Activated naive CD4-positive, alpha-beta T cell treated with anti-CD3 and anti-CD28 coated beads, Interleukin-2, amount 10 ng/mL, durations not matched to agents 7 days and 5 days (primary cell): Measurements from ENCODE around the gene SPIRE1.
"Not testable (repeated sequence)": the region's sequence is repeated elsewhere in the genome, so short reads cannot be mapped to it uniquely, and the experiment has no call there.

Experiments used
- CTCF ChIA-PET: fragments of 350-600 bp; sonication (Branson Sonifier 250); formaldehyde crosslinking; loops from one replicate; lab custom pipeline; 2021; ENCODE audit warnings: antibody characterized with exemption; lab: Charles Lee
- DNase-seq: peaks from one replicate; pipeline ENCODE4 v3.0.0-alpha.2; 2020
- H3K27ac Mint-ChIP-seq: one replicate; pipeline ENCODE4 v1.8.0; 2021; ENCODE audit warnings: mild to moderate bottlenecking, moderate library complexity, mixed read lengths
- H3K27me3 Mint-ChIP-seq: one replicate; pipeline ENCODE4 v1.8.0; 2021; ENCODE audit warnings: mild to moderate bottlenecking, mixed read lengths
- H3K36me3 Mint-ChIP-seq: one replicate; pipeline ENCODE4 v1.8.0; 2021; ENCODE audit warnings: mixed read lengths
- H3K4me1 Mint-ChIP-seq: one replicate; pipeline ENCODE4 v1.8.0; 2021; ENCODE audit warnings: mixed read lengths
- H3K4me3 Mint-ChIP-seq: one replicate; pipeline ENCODE4 v1.8.0; 2021; ENCODE audit warnings: mild to moderate bottlenecking, moderate library complexity, mixed read lengths
- H3K9me3 Mint-ChIP-seq: one replicate; pipeline ENCODE4 v1.8.0; 2021; ENCODE audit warnings: mixed read lengths

Gene SPIRE1

GRCh38 chr18:12420821-12421421, 237.0 kb downstream of the SPIRE1 start:
- Mint-ChIP-seq H3K4me1 (peaks cover 8% of the 10 kb centered on the region), H3K9me3 (no peaks in the 10 kb centered on the region), H3K27ac (peak overlapping the region; percentile 14), H3K27me3 (peaks cover 33% of the 10 kb centered on the region), H3K36me3 (no peaks in the 10 kb centered on the region), H3K4me3 (peak overlapping the region; percentile 62)
- DNase-seq: no peak
- CTCF ChIA-PET: no interaction called here

- CTCF ChIA-PET: no interaction called here
- DNase-seq: no peak
- no peaks in the 10 kb centered on the region for H3K9me3 Mint-ChIP-seq
- H3K4me1 Mint-ChIP-seq: peaks cover 8% of the 10 kb centered on the region
- H3K4me3 Mint-ChIP-seq: no peak overlapping the region
- peaks cover 24% of the 10 kb centered on the region for H3K27me3 Mint-ChIP-seq
- H3K27ac Mint-ChIP-seq: no peak overlapping the region
- H3K36me3 Mint-ChIP-seq: no peaks in the 10 kb centered on the region
Measured at GRCh38 chr18:12417687-12418086, 240.2 kb downstream of the SPIRE1 start.

GRCh38 chr18:12416098-12416729, 241.7 kb downstream of the SPIRE1 start:
- H3K27me3 Mint-ChIP-seq: peaks cover 20% of the 10 kb centered on the region
- H3K4me3 Mint-ChIP-seq: no peak overlapping the region
- CTCF ChIA-PET: no interaction called here
- no peaks in the 10 kb centered on the region for H3K36me3 Mint-ChIP-seq
- no peak overlapping the region for H3K27ac Mint-ChIP-seq
- H3K9me3 Mint-ChIP-seq: no peaks in the 10 kb centered on the region
- DNase-seq: no peak
- H3K4me1 Mint-ChIP-seq: peaks cover 6% of the 10 kb centered on the region

GRCh38 chr18:12411456-12411855, 246.5 kb downstream of the SPIRE1 start:
- H3K4me3 Mint-ChIP-seq: no peak overlapping the region
- H3K27me3 Mint-ChIP-seq: peaks cover 29% of the 10 kb centered on the region
- DNase-seq: no peak
- H3K27ac Mint-ChIP-seq: no peak overlapping the region
- H3K4me1 Mint-ChIP-seq: peaks cover 18% of the 10 kb centered on the region
- no peaks in the 10 kb centered on the region for H3K36me3 Mint-ChIP-seq
- CTCF ChIA-PET: no interaction called here
- no peaks in the 10 kb centered on the region for H3K9me3 Mint-ChIP-seq

- DNase-seq, CTCF ChIA-PET, H3K27ac Mint-ChIP-seq, H3K4me3 Mint-ChIP-seq, H3K9me3 Mint-ChIP-seq, H3K36me3 Mint-ChIP-seq: not testable (repeated sequence)
- Mint-ChIP-seq H3K4me1 (peaks cover 25% of the 10 kb centered on the region), H3K27me3 (peaks cover 36% of the 10 kb centered on the region)
Measured at GRCh38 chr18:12410747-12411146, 247.2 kb downstream of the SPIRE1 start.

- peaks cover 43% of the 10 kb centered on the region for H3K27me3 Mint-ChIP-seq
- H3K4me1 Mint-ChIP-seq: peaks cover 32% of the 10 kb centered on the region
- CTCF ChIA-PET: no interaction called here
- H3K36me3 Mint-ChIP-seq: no peaks in the 10 kb centered on the region
- no peaks in the 10 kb centered on the region for H3K9me3 Mint-ChIP-seq
- peak overlapping the region; percentile 11 for H3K27ac Mint-ChIP-seq
- no peak for DNase-seq
- no peak overlapping the region for H3K4me3 Mint-ChIP-seq
Measured at GRCh38 chr18:12410081-12410481, 247.8 kb downstream of the SPIRE1 start.

GRCh38 chr18:12409469-12409868, 248.4 kb downstream of the SPIRE1 start:
- Mint-ChIP-seq H3K4me3 (no peak overlapping the region), H3K9me3 (no peaks in the 10 kb centered on the region), H3K36me3 (no peaks in the 10 kb centered on the region), H3K4me1 (peaks cover 33% of the 10 kb centered on the region), H3K27me3 (peaks cover 49% of the 10 kb centered on the region), H3K27ac (no peak overlapping the region)
- CTCF ChIA-PET: no interaction called here
- DNase-seq: no peak

GRCh38 chr18:12408247-12408869, 249.5 kb downstream of the SPIRE1 start:
- CTCF ChIA-PET: no interaction called here
- H3K27ac Mint-ChIP-seq: no peak overlapping the region
- no peak for DNase-seq

GRCh38 chr18:12406371-12407111, 251.4 kb downstream of the SPIRE1 start:
- Mint-ChIP-seq H3K4me3 (peak overlapping the region; percentile 75), H3K36me3 (no peaks in the 10 kb centered on the region), H3K4me1 (peaks cover 33% of the 10 kb centered on the region), H3K27me3 (peaks cover 79% of the 10 kb centered on the region), H3K27ac (no peak overlapping the region), H3K9me3 (no peaks in the 10 kb centered on the region)
- CTCF ChIA-PET: interaction anchor here (1.2 to 1.4 kb wide), 2 partner anchors 15 to 254 kb away, joined by 3 to 4 read pairs; no protein-coding TSS in a partner anchor
- DNase-seq: no peak

More at GRCh38 chr18:12408247-12408869, 249.5 kb downstream of the SPIRE1 start:
- Mint-ChIP-seq H3K4me3 (peak overlapping the region; percentile 57), H3K4me1 (peaks cover 33% of the 10 kb centered on the region), H3K27me3 (peaks cover 60% of the 10 kb centered on the region), H3K36me3 (no peaks in the 10 kb centered on the region), H3K9me3 (no peaks in the 10 kb centered on the region)

- no peaks in the 10 kb centered on the region for H3K36me3 Mint-ChIP-seq
- peaks cover 82% of the 10 kb centered on the region for H3K27me3 Mint-ChIP-seq
- H3K4me1 Mint-ChIP-seq: peaks cover 33% of the 10 kb centered on the region
- no peak overlapping the region for H3K4me3 Mint-ChIP-seq
- no peaks in the 10 kb centered on the region for H3K9me3 Mint-ChIP-seq
- H3K27ac Mint-ChIP-seq: no peak overlapping the region
- CTCF ChIA-PET: no interaction called here
- DNase-seq: no peak
Measured at GRCh38 chr18:12405066-12405465, 252.8 kb downstream of the SPIRE1 start.

- H3K9me3 Mint-ChIP-seq: no peaks in the 10 kb centered on the region
- CTCF ChIA-PET: interaction anchor here (0.9 kb wide), 1 partner anchor 12 kb away, joined by 3 read pairs; no protein-coding TSS in a partner anchor
- H3K27me3 Mint-ChIP-seq: peaks cover 87% of the 10 kb centered on the region
- peaks cover 33% of the 10 kb centered on the region for H3K4me1 Mint-ChIP-seq
- DNase-seq: no peak
- H3K4me3 Mint-ChIP-seq: no peak overlapping the region
- H3K27ac Mint-ChIP-seq: no peak overlapping the region
- H3K36me3 Mint-ChIP-seq: no peaks in the 10 kb centered on the region
Measured at GRCh38 chr18:12403601-12404506, 254.1 kb downstream of the SPIRE1 start.

- DNase-seq: no peak
- Mint-ChIP-seq H3K4me3 (no peak overlapping the region), H3K4me1 (peaks cover 19% of the 10 kb centered on the region), H3K9me3 (no peaks in the 10 kb centered on the region), H3K27ac (no peak overlapping the region), H3K36me3 (no peaks in the 10 kb centered on the region), H3K27me3 (peaks cover 82% of the 10 kb centered on the region)
- CTCF ChIA-PET: interaction anchor here (0.6 to 1.5 kb wide), 3 partner anchors 9 to 74 kb away, joined by 3 to 4 read pairs (median 4); no protein-coding TSS in a partner anchor
Measured at GRCh38 chr18:12401881-12402280, 256.0 kb downstream of the SPIRE1 start.

GRCh38 chr18:12399231-12399630, 258.7 kb downstream of the SPIRE1 start:
- CTCF ChIA-PET: no interaction called here
- no peaks in the 10 kb centered on the region for H3K9me3 Mint-ChIP-seq
- no peak overlapping the region for H3K27ac Mint-ChIP-seq
- peaks cover 73% of the 10 kb centered on the region for H3K27me3 Mint-ChIP-seq
- no peaks in the 10 kb centered on the region for H3K36me3 Mint-ChIP-seq
- no peak for DNase-seq
- no peaks in the 10 kb centered on the region for H3K4me1 Mint-ChIP-seq
- H3K4me3 Mint-ChIP-seq: no peak overlapping the region
